MCF 10A (cell line): ENCODE data around the gene MAP1LC3A. TPM values are rescaled to one million over a fixed set of nuclear protein-coding genes. Genes with fewer than 3 reads are reported as not detected.
"Not testable (repeated sequence)": the region's sequence is repeated elsewhere in the genome, so short reads cannot be mapped to it uniquely, and the experiment has no call there.

Experiments
- BruUV-seq: library from RNA; stranded (reverse); fragments of 400-500 nt; replicated peaks from 2 replicates; lab custom pipeline; 2021; lab: Mats Ljungman, UMichigan
- CTCF ChIA-PET: fragments of 300-600 bp; sonication (Branson Sonifier 250); formaldehyde crosslinking; extraction: SDS; loops from one replicate; lab custom pipeline; 2021; ENCODE audit warnings: antibody characterized with exemption, inconsistent platforms; lab: Yijun Ruan, JAX
- POLR2A ChIA-PET: fragments of 300-600, 350-650 bp; sonication (Branson Sonifier 250); formaldehyde crosslinking; extraction: SDS; loops from one replicate; lab custom pipeline; 2020; ENCODE audit warnings: antibody characterized with exemption, inconsistent platforms; lab: Yijun Ruan, JAX
- DNase-seq: peaks from one replicate; pipeline ENCODE4 v3.0.0-alpha.2; 2018; ENCODE audit not compliant: unreplicated experiment
- H3K27ac Mint-ChIP-seq: one replicate; pipeline ENCODE4 v1.8.0; 2022; ENCODE audit warnings: mild to moderate bottlenecking, low read depth, mixed read lengths; ENCODE audit not compliant: unreplicated experiment
- H3K27me3 Mint-ChIP-seq: one replicate; pipeline ENCODE4 v1.8.0; 2022; ENCODE audit warnings: mixed read lengths; ENCODE audit not compliant: insufficient read depth, unreplicated experiment
- H3K36me3 Mint-ChIP-seq: one replicate; pipeline ENCODE4 v1.8.0; 2022; ENCODE audit warnings: mild to moderate bottlenecking, moderate library complexity, mixed read lengths; ENCODE audit not compliant: insufficient read depth, unreplicated experiment
- H3K4me1 Mint-ChIP-seq: one replicate; pipeline ENCODE4 v1.8.0; 2022; ENCODE audit warnings: mixed read lengths; ENCODE audit not compliant: insufficient read depth, unreplicated experiment
- H3K4me3 Mint-ChIP-seq: one replicate; pipeline ENCODE4 v1.8.0; 2022; ENCODE audit warnings: mild to moderate bottlenecking, moderate library complexity, mixed read lengths; ENCODE audit not compliant: unreplicated experiment
- H3K9me3 Mint-ChIP-seq: one replicate; pipeline ENCODE4 v1.8.0; 2022; ENCODE audit warnings: mixed read lengths; ENCODE audit not compliant: unreplicated experiment
- CTCF ChIP-seq: fragments of 200-600 bp; IDR thresholded peaks from one replicate; pipeline ENCODE4 v1.8.0; 2022; ENCODE audit warnings: antibody characterized with exemption, mild to moderate bottlenecking; ENCODE audit not compliant: unreplicated experiment
- intact Hi-C: fragments of 100-400 bp; cut with micrococcal nuclease; formaldehyde crosslinking; loops from 2 replicates; pipeline ENCODE4 v1.14.1; 2022
- total RNA-seq: library from RNA; stranded (reverse); gene quantifications from 2 replicates; pipeline ENCODE4 v1.2.3, GENCODE V29; 2022

Gene MAP1LC3A
- total RNA-seq, 1 experiment from 2014 or later = 10.5 TPM

GRCh38 chr20:34512266-34512954, 46.1 kb upstream of the MAP1LC3A start:
- H3K27me3 Mint-ChIP-seq = no peaks in the 10 kb centered on the region
- H3K36me3 Mint-ChIP-seq = peaks cover 59% of the 10 kb centered on the region
- ChIA-PET POLR2A (interaction anchor here (1.2 to 1.3 kb wide), 2 partner anchors 13 to 209 kb away, joined by 3 to 5 read pairs; partner anchors contain the start of gene AHCY), CTCF (interaction anchor here (0.7 to 1.9 kb wide), 5 partner anchors 18 to 322 kb away, joined by 3 to 9 read pairs (median 3); no protein-coding TSS in a partner anchor)
- TF ChIP-seq CTCF = no peak
- no peaks in the 10 kb centered on the region for H3K9me3 Mint-ChIP-seq
- BruUV-seq = no TSS peak
- no peak overlapping the region for H3K4me3 Mint-ChIP-seq
- peak overlapping the region; percentile 18 for H3K27ac Mint-ChIP-seq
- intact Hi-C loops = no loop called here
- peaks cover 15% of the 10 kb centered on the region for H3K4me1 Mint-ChIP-seq
- no peak for DNase-seq

GRCh38 chr20:34512955-34513419, 45.5 kb upstream of the MAP1LC3A start:
- CTCF ChIA-PET = interaction anchor here (1.0 to 1.9 kb wide), 4 partner anchors 18 to 322 kb away, joined by 3 to 9 read pairs (median 4); no protein-coding TSS in a partner anchor
- no peak for TF ChIP-seq CTCF
- H3K27ac Mint-ChIP-seq = peak overlapping the region; percentile 18
- H3K4me3 Mint-ChIP-seq = no peak overlapping the region
- H3K27me3 Mint-ChIP-seq = no peaks in the 10 kb centered on the region
- POLR2A ChIA-PET = interaction anchor here (0.6 to 1.3 kb wide), 2 partner anchors 10 to 210 kb away, joined by 3 read pairs; partner anchors contain the start of gene AHCY
- peaks cover 15% of the 10 kb centered on the region for H3K4me1 Mint-ChIP-seq
- intact Hi-C loops = no loop called here
- no peak for DNase-seq
- no peaks in the 10 kb centered on the region for H3K9me3 Mint-ChIP-seq
- no TSS peak for BruUV-seq
- H3K36me3 Mint-ChIP-seq = peaks cover 53% of the 10 kb centered on the region

- peaks cover 15% of the 10 kb centered on the region for H3K4me1 Mint-ChIP-seq
- H3K4me3 Mint-ChIP-seq, DNase-seq, H3K27me3 Mint-ChIP-seq, H3K27ac Mint-ChIP-seq, H3K9me3 Mint-ChIP-seq, BruUV-seq: not testable (repeated sequence)
- intact Hi-C loops = loop anchor here (2.0 kb wide), 1 partner anchor 201 kb away; no protein-coding TSS in a partner anchor
- POLR2A ChIA-PET = interaction anchor here (0.6 to 4.4 kb wide), 8 partner anchors 10 to 212 kb away, joined by 3 to 205 read pairs (median 10); partner anchors contain the start of genes AHCY and MAP1LC3A
- CTCF ChIA-PET = interaction anchor here (0.5 to 2.1 kb wide), 4 partner anchors 11 to 204 kb away, joined by 3 to 9 read pairs (median 5); no protein-coding TSS in a partner anchor
- peaks cover 45% of the 10 kb centered on the region for H3K36me3 Mint-ChIP-seq
Measured at GRCh38 chr20:34514034-34514433, 44.5 kb upstream of the MAP1LC3A start.

- no peak for DNase-seq
- CTCF ChIA-PET = interaction anchor here (0.6 to 3.9 kb wide), 7 partner anchors 12 to 324 kb away, joined by 3 to 40 read pairs (median 6); no protein-coding TSS in a partner anchor
- Mint-ChIP-seq H3K36me3 (peaks cover 47% of the 10 kb centered on the region), H3K9me3 (no peaks in the 10 kb centered on the region), H3K4me1 (peaks cover 15% of the 10 kb centered on the region), H3K4me3 (peak overlapping the region; percentile 97), H3K27me3 (no peaks in the 10 kb centered on the region), H3K27ac (peak overlapping the region; percentile 99)
- no TSS peak for BruUV-seq
- POLR2A ChIA-PET = interaction anchor here (0.5 to 4.4 kb wide), 31 partner anchors 10 to 958 kb away, joined by 3 to 205 read pairs (median 6); partner anchors contain the start of genes ACSS2, AHCY, ITCH and MAP1LC3A
- TF ChIP-seq CTCF = no peak
- intact Hi-C loops = loop anchor here (2.0 kb wide), 1 partner anchor 202 kb away; no protein-coding TSS in a partner anchor
Measured at GRCh38 chr20:34514897-34515483, 43.5 kb upstream of the MAP1LC3A start.
